Neural cell (in vitro differentiated cells): ENCODE results near the gene CYP4F3.

ENCODE experiments used
- EP300 ChIP-seq: fragments of 450-650 bp; conservative IDR thresholded peaks from 2 replicates; pipeline ENCODE4 v1.6.1; 2014; ENCODE audit warnings: antibody characterized with exemption, mild to moderate bottlenecking, moderate library complexity; ENCODE audit not compliant: poor library complexity, severe bottlenecking
- EZH2 ChIP-seq: fragments of 200-600, 300-800 bp; shearing (Covaris generic), sonication (generic); IDR thresholded peaks from 2 replicates; pipeline ENCODE4 v1.6.1; 2014; ENCODE audit warnings: antibody characterized with exemption, low read length, borderline replicate concordance, mild to moderate bottlenecking; ENCODE audit not compliant: insufficient read depth, poor library complexity, severe bottlenecking
- MXI1 ChIP-seq: fragments of 450-650 bp; conservative IDR thresholded peaks from 2 replicates; pipeline ENCODE4 v1.6.1; 2014; ENCODE audit warnings: antibody characterized with exemption, mild to moderate bottlenecking; ENCODE audit not compliant: poor library complexity, severe bottlenecking
- POLR2AphosphoS5 ChIP-seq: IDR thresholded peaks from 2 replicates; pipeline ENCODE4 v1.6.1; 2012
- RAD21 ChIP-seq: fragments of 450-650 bp; conservative IDR thresholded peaks from 2 replicates; pipeline ENCODE4 v1.6.1; 2014; ENCODE audit warnings: antibody characterized with exemption, mild to moderate bottlenecking, moderate library complexity
- REST ChIP-seq: IDR thresholded peaks from 2 replicates; pipeline ENCODE4 v1.6.1; 2012; ENCODE audit warnings: borderline replicate concordance
- TAF1 ChIP-seq: IDR thresholded peaks from 2 replicates; pipeline ENCODE4 v1.6.1; 2012; ENCODE audit warnings: low read depth
- TF ChIP-seq, protein P1 (sequence below): fragments of 450-650 bp; IDR thresholded peaks from 2 replicates; pipeline ENCODE4 v1.5.1; 2014; ENCODE audit warnings: antibody characterized with exemption, mild to moderate bottlenecking, moderate library complexity; ENCODE audit not compliant: poor library complexity, severe bottlenecking

DNA sequence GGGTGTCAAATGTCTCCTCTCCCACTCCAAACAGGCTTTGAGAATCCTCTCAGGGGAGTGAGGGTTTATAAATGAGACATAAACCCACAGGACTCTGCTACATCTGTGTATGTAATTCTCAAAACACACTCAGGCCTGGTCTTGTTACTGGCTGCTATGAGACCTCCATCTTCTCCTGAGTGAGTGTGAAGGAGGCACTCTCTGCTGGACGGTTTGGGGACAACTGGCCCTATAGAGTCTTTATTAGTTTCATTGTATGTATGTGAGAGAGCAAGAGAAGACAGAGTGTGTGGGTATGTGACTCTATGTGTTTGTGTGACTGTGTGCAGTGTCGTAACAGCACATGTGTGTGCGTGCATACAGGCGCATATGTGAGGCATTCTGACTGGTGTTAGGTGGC lies 22.6 kb downstream of the CYP4F3 start:
- TF ChIP-seq RAD21 = no peak
- TF ChIP-seq, protein P1, sequence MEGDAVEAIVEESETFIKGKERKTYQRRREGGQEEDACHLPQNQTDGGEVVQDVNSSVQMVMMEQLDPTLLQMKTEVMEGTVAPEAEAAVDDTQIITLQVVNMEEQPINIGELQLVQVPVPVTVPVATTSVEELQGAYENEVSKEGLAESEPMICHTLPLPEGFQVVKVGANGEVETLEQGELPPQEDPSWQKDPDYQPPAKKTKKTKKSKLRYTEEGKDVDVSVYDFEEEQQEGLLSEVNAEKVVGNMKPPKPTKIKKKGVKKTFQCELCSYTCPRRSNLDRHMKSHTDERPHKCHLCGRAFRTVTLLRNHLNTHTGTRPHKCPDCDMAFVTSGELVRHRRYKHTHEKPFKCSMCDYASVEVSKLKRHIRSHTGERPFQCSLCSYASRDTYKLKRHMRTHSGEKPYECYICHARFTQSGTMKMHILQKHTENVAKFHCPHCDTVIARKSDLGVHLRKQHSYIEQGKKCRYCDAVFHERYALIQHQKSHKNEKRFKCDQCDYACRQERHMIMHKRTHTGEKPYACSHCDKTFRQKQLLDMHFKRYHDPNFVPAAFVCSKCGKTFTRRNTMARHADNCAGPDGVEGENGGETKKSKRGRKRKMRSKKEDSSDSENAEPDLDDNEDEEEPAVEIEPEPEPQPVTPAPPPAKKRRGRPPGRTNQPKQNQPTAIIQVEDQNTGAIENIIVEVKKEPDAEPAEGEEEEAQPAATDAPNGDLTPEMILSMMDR = no peak
- TF ChIP-seq EP300 = no peak
- no peak for TF ChIP-seq POLR2AphosphoS5
- no peak for TF ChIP-seq REST
- no peak for TF ChIP-seq MXI1
- TF ChIP-seq EZH2 = no peak
- TF ChIP-seq TAF1 = no peak
